Fibroblast of lung (primary cell): ENCODE measurements around the gene ROR2.

Experiments
- EZH2 ChIP-seq: IDR thresholded peaks from 2 replicates; pipeline ENCODE4 v1.5.1; 2012; ENCODE audit warnings: low read length, control low read depth, mild to moderate bottlenecking; ENCODE audit errors: missing control alignments
- TF ChIP-seq, protein P1 (sequence below), 2 donors: IDR thresholded peaks in 1 of 2; conservative IDR thresholded peaks in 1 of 2; 1 replicate in 1 of 2; 2 replicates in 1 of 2; pipeline ENCODE4 v1.5.1; 2011 to 2012; ENCODE audit warnings: low read length in 2 of 2, control low read depth in 1 of 2, inconsistent platforms in 1 of 2, low read depth in 1 of 2, mild to moderate bottlenecking in 1 of 2

DNA sequence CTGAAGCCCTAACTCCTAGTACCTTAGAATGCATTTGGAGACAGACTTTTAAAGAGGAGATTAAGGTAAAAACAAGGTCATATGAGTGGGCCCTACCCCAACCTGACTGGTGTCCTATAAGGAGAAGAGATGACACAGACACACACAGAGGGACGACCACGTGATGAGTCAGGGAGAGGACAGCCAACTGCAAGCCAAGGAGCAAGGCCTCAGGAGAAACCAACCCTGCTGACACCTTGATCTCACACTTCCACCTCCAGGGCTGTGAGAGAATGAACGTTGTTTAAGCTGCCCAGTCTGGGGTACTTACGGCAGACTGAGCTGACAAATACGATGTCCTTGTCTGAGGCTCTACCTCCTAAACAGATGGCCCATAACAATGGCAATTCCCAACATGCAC is 93.6 kb downstream of the ROR2 start:
- TF ChIP-seq, protein P1, sequence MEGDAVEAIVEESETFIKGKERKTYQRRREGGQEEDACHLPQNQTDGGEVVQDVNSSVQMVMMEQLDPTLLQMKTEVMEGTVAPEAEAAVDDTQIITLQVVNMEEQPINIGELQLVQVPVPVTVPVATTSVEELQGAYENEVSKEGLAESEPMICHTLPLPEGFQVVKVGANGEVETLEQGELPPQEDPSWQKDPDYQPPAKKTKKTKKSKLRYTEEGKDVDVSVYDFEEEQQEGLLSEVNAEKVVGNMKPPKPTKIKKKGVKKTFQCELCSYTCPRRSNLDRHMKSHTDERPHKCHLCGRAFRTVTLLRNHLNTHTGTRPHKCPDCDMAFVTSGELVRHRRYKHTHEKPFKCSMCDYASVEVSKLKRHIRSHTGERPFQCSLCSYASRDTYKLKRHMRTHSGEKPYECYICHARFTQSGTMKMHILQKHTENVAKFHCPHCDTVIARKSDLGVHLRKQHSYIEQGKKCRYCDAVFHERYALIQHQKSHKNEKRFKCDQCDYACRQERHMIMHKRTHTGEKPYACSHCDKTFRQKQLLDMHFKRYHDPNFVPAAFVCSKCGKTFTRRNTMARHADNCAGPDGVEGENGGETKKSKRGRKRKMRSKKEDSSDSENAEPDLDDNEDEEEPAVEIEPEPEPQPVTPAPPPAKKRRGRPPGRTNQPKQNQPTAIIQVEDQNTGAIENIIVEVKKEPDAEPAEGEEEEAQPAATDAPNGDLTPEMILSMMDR (conservative IDR thresholded peaks at IDR 0.05 in 1 of 2, IDR thresholded peaks at IDR 0.05 in 1 of 2; ENCODE audit: low read depth in 1 of 2, low read length in 2 of 2) = no peak
- no peak for TF ChIP-seq EZH2
